Limb (tissue), 2 donors: Measurements from ENCODE around the gene CD276.
"Not testable (repeated sequence)": the region's sequence is repeated elsewhere in the genome, so short reads cannot be mapped to it uniquely, and the experiment has no call there.

Source experiments
- DNase-seq, 2 donors: peaks; one replicate each; pipeline ENCODE4 v3.0.0-alpha.2; 2016; ENCODE audit errors: extremely low spot score in 2 of 2

Gene CD276

GRCh38 chr15:73684581-73685455, 635 bp downstream of the CD276 start:
- DNase-seq = peak in 1 of 2 donors; percentile 76

GRCh38 chr15:73685981-73686380, 1.8 kb downstream of the CD276 start:
- DNase-seq = no peak

GRCh38 chr15:73686781-73687256, 2.6 kb downstream of the CD276 start:
- DNase-seq = no peak

GRCh38 chr15:73687351-73687750, 3.2 kb downstream of the CD276 start:
- no peak for DNase-seq

GRCh38 chr15:73688455-73688854, 4.3 kb downstream of the CD276 start:
- DNase-seq = no peak

GRCh38 chr15:73691396-73691795, 7.2 kb downstream of the CD276 start:
- DNase-seq = no peak

GRCh38 chr15:73694419-73694818, 10.2 kb downstream of the CD276 start:
- no peak for DNase-seq

- no peak for DNase-seq
Measured at GRCh38 chr15:73695773-73696640, 11.8 kb downstream of the CD276 start.

GRCh38 chr15:73696641-73697001, 12.4 kb downstream of the CD276 start:
- no peak for DNase-seq

- DNase-seq = peak; percentile 90 to 95
Measured at GRCh38 chr15:73697033-73697467, 12.9 kb downstream of the CD276 start.

- no peak for DNase-seq
Measured at GRCh38 chr15:73699249-73700040, 15.3 kb downstream of the CD276 start.

- peak; percentile 80 to 90 for DNase-seq
Measured at GRCh38 chr15:73700041-73700842, 16.1 kb downstream of the CD276 start.

GRCh38 chr15:73702311-73703239, 18.4 kb downstream of the CD276 start:
- not testable (repeated sequence) for DNase-seq

GRCh38 chr15:73703601-73704000, 19.4 kb downstream of the CD276 start:
- not testable (repeated sequence) for DNase-seq

- not testable (repeated sequence) for DNase-seq
Measured at GRCh38 chr15:73704142-73704868, 20.1 kb downstream of the CD276 start.

GRCh38 chr15:73704869-73705645, 20.9 kb downstream of the CD276 start:
- peak; percentile 38 to 80 for DNase-seq

GRCh38 chr15:73708691-73709090, 24.5 kb downstream of the CD276 start:
- DNase-seq = no peak

GRCh38 chr15:73709241-73709640, 25.1 kb downstream of the CD276 start:
- no peak for DNase-seq
